Activated CD4-positive, alpha-beta T cell treated with anti-CD3 and anti-CD28 coated beads, Interleukin-2, amount 50 U/mL, for 16 hours (primary cell): Measurements from ENCODE around the gene ECSCR.
"Not testable (repeated sequence)": the region's sequence is repeated elsewhere in the genome, so short reads cannot be mapped to it uniquely, and the experiment has no call there.

ENCODE experiments used
- DNase-seq: peaks from one replicate; pipeline ENCODE4 v3.0.0-alpha.2; 2020

Gene ECSCR, protein sequence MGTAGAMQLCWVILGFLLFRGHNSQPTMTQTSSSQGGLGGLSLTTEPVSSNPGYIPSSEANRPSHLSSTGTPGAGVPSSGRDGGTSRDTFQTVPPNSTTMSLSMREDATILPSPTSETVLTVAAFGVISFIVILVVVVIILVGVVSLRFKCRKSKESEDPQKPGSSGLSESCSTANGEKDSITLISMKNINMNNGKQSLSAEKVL

DNA sequence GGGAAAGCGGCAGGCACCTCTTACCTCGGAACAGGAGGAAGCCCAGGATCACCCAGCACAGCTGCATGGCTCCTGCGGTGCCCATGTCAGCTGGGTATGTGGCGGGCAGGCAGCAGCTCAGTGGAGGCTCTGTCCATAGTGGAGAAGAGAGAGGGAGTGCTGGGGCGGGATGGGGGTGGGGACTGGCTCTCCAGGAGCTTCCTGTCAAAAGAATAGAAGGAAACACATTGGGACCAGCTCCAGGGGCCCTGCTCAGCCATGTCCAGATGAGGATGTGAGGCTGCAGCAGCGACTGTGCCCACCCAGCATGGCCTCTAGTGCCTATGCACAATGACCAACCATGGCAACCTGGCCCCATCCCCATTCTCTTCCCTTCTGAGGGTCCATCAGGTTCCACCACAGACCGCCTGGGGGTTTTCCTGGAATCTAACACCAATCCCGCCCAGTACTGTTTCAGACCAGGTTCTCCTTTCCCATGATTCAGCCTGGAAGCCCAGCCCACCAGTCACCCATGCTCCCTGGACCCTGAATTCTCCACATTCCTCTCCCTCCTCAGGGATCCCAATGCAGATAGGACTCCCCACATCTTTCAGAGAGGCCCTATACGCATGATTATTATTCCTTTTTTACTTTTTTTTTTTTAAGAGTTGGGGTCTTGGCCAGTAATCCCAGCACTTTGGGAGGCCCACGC is at the start of gene ECSCR:
ECSCR (minus strand) TSS at position 158 of the 691 bp plus-strand sequence; CDS start at position 85, 73 bp downstream.
- DNase-seq = no peak

DNA sequence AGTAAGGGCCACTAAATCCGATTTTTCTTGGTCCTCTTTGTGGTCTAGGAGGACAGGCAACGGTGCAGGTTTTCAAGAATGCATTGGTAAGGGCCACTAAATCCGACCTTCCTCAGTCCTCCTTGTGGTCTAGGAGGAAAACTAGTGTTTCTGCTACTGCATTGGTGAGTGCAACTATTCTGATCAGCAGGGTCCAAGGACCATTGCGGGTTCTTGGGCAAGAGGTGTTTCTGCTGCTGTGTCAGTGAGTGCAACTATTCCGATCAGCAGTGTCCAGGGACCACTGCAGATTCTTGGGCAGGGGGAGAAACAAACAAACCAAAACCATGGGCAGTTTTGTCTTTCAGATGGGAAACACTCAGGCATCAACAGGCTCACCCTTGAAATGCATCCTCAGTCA is 42.2 kb upstream of the ECSCR start:
- DNase-seq = not testable (repeated sequence)

DNA sequence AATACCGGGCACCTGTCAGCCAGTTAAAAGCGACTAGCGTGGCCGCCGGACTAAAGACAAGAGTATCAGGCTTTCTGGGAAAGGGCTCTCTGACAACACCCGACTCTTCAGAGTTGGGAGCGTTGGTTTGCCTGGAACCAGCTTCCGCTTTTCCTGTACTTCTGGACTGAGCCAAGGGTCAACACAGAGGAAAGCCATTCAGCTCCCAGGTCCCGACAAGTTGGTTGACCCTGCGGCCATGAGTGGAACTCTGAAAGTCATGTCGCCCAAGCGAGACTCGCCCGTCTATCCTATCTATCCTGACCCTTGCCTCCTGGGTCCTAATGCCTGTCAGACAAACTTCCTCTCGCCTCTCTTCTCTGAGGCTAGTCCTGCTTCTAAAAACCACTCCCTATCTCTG is 41.3 kb upstream of the ECSCR start:
- DNase-seq = not testable (repeated sequence)

DNA sequence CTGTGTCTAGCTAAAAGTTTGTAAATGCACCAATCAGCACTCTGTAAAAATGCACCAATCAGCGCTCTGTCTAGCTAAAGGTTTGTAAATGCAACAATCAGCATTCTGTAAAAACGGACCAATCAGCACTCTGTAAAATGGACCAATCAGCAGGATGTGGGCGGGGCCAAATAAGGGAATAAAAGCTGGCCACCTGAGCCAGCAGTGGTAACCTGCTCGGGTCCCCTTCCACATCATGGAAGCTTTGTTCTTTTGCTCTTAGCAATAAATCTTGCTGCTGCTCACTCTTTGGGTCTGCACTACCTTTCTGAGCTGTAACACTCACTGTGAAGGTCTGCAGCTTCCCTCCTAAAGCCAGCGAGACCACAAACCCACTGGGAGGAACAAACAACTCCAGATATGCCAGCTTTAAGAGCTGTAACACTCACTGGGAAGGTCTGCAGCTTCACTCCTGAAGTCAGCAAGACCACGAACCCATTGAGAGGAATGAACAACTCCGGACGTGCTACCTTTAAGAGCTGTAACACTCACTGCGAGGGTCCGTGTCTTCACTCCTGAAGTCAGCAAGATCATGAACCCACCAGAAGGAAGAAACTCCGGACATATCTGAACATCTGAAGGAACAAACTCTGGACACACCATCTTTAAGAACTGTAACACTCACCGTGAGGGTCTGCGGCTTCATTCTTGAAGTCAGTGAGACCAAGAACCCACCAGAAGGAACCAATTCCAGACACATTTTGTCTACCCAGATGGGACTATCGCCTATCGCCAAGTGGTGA is 40.7 kb upstream of the ECSCR start:
- not testable (repeated sequence) for DNase-seq

DNA sequence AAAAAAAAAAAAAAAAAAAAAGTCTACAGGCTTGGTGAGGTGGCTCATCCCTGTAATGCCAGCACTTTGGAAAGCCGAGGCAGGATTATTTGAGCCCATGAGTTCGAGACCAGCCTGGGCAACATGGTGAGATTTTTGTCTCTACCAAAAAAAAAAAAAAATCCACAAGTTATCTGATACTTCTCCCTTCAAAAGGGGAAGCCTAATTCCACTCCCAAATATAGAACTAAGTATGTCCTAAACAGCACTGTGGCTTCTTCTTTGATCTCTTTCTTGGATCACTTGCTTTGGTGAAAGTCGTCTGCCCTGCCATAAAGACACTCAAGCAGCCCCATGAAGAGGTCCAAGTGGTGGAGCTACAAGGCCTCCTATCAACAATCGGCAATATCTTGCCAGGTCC is 38.8 kb upstream of the ECSCR start:
- no peak for DNase-seq

DNA sequence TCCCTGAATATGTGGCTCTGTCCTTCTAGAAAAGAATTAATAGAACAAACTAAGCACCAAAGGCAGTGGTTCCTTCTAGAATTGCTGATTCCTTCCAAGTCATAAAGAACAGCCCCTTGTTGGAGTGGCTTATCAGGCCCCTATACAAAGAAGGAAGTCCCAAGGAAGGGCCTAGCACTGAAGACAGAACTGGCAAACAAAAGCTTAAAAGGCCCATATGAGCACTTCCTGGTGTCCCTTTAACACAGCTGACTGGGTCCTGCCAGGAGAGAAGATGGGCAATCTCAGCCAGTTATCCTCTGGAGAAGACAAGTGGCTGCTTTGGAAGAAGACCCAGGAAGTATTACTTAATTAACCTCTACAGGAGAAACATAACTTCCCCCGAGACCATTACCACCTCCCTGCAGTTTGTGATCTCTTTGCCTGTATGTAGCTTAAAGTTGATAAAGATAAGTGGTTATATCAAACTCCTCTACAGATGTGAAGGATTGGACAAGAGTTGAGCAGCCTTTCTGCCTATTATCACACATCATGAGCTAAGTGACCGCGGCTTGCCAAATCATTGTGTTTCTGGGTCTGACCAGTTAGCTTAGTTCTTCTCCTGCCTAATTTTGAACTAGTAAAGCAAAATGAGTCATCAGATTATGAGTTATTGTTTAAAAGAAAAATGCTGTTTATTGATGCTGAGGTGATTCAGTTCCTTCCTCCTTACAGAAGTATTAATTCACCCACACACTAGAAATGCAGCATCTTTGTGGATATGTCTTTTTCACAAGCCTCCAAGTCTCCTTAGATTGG is 33.3 kb upstream of the ECSCR start:
- no peak for DNase-seq

DNA sequence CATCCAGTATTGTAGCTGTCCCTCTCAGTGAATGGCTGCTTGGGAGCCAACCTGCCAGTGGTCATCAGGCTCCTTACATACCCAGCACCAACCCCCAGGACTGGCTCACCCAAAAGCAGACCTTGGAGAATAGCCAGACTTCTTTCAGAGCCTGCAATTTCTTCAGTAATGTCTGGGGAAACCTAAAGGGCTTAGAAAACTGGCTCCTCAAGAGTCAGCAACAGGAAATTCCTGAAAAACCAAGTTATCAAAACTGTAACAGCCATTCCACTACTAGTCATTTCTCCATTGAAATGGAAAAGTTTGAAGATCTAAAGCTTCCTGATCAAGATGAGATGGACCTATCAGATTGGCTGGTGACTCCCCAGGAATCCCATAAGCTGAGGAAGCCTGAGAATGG is 32.3 kb upstream of the ECSCR start:
- no peak for DNase-seq

DNA sequence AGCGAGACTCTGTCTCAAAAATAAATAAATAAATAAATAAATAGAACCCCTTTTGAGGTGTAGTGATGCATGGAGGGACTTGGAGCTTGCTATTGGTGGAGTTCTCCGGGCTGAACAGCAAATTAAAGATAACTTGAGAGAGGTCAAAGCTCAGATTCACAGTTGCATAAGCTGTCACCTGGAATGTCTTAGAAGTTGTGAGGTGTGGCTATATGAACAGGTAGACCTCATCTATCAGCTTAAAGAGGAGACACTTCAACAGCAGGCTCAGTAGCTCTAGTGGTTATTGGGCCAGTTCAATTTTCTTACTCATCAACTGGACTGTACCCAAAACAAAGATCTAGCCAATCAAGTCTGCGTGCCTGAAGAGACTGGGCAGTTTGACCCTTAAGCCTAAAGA is 31.7 kb upstream of the ECSCR start:
- no peak for DNase-seq

DNA sequence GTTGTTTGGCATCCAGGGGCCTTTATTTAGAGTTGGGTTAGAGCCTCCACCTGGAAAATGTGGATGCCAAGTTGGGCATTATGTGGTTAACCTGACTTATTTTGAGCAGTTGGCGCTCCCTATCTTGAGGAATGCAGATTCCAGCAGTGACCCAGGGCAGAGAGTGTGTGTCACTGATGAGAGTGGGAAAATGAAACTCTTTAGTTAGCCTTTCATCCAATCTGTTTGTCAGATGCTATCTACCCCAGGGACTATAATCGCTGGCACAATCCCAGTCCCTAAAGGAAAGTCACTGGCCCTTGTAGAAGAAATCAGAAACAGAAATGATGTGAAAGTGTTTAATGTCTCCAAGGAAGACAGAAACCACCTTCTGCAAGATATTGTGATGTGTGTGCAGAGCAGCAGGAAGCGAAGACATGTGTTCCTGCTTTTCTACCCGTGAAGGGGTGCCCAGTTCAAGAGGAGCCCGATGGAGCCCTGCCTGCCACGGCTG is 30.2 kb upstream of the ECSCR start:
- no peak for DNase-seq

DNA sequence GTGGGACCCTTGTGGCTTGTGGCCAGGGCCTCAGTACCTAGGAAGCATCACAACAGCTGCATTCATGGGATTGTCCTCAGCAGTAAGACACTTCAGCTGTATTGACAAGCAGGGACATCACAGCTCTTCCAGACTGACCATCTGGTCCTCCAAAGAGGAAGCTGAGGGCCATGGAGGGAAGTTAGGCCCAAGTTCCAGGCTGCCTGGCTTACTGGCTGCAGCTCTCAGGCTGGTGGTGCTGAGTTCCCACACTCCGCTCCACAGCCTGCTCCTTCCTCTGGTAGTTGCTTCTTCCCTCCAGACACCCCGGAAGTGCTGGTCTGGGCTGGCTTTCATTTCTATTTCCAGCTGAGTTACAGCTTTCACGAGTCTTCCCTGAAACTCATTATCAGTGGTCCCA is 25.7 kb upstream of the ECSCR start:
- no peak for DNase-seq

DNA sequence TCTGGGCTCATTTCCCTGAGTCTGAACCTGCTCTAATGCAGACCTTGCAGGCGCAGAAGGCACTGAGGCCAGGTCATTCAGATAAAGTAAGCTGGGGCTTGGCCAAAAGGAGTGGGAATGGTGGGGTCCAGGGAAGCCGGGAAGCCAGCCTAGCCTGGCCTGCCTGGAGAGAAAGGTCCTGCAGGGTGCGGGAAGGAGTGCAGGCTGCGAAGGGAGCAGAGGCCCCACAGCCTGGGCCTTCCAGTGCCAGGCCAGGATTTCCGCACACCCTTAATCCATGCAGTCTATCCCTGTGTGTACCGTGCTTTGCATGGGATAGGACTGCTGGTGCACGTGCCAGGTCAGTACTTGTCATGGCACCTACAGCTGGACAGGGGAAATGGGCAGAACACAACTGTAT is 23.7 kb upstream of the ECSCR start:
- DNase-seq = no peak

DNA sequence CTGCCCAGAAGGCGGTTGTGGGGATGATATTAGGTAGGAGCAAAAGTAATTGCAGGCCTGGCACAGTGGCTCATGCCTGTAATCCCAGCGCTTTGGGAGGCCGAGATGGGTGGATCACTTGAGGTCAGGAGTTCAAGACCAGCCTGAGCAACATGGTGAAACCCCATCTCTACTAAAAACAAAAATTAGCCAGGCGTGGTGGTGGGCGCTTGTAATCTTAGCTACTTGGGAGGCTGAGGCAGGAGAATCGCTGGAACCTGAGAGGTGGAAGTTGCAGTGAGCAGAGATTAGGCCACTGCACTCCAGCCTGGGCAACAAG is 20.3 kb upstream of the ECSCR start:
- not testable (repeated sequence) for DNase-seq

DNA sequence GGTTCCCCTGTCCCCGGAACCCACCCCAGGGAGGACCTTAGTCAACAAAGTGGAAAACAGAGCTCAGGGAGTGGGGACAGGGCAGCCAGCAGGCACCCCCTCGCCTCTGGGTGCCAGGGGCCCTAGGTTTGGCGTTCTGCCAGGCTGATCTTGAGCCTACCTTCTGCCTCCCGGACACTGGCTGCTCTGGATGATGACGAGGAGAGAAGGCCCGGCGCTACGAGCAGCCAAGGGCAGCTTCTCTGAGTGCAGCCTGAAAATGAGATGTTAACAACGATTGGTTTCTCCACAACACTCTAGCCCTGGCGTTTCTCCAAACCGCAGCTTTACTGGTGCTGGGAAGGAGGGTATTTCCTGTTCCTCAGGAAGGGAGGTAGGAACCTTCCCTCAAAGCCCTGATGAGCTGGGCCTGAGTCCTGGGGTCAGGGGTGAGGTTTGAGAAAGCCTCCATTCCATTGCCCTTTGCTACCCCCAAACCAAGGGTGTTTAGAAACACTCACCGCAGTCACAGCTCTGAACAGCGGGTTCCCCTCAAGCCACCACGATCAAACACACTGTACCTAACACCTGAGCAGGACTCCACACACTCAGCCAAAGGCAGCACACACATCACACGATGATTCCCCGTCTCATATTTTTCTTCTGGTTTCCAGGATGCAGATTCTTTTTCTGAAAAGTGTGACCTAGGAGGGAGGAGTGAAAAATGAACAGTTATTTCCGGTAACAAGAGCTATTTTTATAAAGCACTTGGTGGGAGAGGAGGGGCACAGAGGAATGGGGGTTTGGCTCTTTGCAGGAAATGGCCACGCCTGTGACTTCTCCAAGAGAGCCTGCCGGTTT is 19.7 kb upstream of the ECSCR start, which contains the start of gene STING1:
STING1 (minus strand) TSS at position 709 of the 840 bp plus-strand sequence. CDS start 1,054 bp downstream, outside the sequence.
- peak; percentile 77 for DNase-seq

DNA sequence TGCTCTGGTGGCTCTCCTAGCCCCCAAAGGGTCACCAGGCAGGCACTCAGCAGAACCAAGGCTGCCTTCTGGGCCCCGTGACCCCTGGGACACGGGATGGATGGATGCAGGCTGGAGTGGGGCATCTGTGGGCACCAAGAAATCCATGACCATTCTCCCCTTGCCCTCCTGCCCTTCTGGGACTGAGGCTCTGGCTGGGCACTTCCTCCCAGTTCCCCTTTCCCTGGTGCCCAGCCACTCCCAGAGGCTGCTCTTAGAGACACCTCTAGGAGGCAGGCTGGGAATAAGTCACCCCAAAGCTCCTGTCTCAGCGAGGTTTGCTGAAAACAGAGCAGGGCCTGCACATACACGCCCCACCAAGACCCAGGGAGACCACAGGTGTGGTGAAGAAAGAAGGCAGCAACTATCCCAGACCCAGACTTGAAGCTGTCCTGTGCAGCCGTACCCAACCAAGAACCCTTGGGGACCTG is 19.1 kb upstream of the ECSCR start:
- DNase-seq = peak; percentile 37

DNA sequence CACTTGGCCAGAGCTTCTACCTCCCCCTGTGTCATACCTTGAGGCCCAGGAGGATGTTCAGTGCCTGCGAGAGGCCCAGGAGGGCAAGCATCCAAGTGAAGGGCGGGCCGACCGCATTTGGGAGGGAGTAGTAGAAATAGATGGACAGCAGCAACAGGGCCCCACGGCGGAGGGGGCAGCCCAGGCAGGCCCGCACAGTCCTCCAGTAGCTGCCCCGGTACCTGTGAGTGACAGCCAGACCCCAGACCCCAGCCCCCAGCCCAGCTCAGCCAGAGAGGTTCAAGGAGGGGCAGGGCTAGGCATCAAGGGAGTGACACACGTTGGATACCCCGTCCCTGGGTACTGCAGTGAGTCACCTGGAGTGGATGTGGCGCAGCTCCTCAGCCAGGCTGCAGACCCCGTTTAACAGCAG is 18.6 kb upstream of the ECSCR start:
- DNase-seq = peak; percentile 45

DNA sequence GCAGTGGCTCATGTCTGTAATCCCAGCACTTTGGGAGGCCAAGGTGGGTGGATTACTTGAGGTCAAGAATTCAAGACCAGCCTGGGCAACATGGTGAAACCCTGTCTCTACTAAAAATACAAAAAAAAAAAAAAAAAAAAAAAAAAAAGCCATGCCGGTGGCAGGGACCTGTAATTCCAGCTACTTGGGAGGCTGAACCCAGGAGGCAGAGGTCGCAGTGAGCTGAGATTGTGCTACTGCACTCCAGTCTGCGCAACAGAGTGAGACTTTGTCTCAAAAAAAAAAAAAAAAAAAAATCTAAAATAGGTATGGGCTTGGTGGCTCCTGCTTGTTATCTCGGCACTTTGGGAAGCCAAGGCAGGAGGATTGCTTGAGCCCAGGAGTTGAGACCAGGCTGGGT is 17.2 kb upstream of the ECSCR start:
- not testable (repeated sequence) for DNase-seq

DNA sequence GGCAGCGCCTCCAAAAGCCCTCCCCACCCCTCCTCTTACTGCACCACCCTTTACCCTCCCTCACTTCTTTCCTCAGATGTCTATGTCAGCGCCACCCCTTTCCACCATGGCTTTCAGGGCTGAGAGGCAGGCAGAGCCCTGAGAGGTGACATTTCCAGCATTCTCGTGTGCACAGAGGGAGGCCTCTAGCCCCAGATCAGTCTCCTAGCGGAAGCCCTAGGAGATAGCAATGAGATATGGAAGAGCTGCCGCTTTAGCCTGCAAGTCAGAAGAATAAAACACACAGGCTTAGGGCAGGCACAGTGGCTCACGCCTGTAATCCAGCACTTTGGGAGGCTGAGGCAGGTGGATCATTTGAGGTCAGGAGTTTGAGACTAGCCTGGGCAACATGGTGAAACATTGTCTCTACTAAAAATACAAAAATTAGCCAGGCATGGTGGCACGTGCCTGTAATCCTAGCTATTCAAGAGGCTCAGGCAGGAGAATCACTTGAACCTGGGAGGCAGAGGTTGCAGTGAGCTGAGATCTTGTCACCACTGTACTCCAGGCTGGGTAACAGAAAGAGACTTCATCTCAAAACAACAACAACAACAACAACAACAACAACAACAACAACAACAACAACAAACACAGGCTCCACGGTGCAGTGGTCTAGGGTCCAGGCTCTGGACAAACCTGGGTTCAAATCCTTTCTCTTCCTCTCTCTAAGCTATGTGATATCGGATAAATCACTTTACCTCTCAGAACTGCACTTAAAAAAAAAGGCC is 16.3 kb upstream of the ECSCR start:
- not testable (repeated sequence) for DNase-seq

DNA sequence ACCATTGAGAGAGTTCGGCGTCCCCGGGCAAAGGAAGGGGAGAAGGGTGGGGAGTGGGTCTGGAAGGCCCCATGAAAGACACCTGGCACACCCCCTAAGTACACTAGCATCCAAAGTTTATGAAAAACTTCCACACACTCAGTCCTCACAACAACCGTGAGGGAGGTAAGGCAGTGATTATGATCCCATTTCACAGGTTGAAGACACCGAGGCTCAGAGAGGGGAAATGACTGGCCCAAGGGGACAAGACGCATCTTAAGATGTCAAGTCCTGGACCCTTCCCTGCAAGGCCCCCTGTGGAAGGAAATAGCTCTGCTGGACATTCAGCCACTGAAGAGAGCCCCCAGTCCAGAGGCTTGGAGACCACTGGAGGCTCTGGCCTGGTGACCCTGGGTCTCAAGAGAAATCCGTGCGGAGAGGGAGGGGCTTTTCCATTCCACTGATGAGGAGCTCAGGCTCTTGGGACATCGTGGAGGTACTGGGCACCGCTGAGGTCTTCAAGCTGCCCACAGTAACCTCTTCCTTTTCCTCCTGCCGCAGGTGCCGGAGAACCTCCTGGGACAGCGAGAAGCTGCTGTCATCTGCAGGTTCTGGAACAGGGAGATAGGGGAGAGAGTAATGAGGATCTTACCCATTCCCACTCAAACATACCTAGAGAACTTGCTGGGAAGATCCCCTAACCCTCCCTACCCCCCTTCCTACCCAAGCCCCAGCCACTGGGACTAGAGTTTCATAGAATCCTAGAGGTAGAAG is 13.5 kb upstream of the ECSCR start:
- no peak for DNase-seq

DNA sequence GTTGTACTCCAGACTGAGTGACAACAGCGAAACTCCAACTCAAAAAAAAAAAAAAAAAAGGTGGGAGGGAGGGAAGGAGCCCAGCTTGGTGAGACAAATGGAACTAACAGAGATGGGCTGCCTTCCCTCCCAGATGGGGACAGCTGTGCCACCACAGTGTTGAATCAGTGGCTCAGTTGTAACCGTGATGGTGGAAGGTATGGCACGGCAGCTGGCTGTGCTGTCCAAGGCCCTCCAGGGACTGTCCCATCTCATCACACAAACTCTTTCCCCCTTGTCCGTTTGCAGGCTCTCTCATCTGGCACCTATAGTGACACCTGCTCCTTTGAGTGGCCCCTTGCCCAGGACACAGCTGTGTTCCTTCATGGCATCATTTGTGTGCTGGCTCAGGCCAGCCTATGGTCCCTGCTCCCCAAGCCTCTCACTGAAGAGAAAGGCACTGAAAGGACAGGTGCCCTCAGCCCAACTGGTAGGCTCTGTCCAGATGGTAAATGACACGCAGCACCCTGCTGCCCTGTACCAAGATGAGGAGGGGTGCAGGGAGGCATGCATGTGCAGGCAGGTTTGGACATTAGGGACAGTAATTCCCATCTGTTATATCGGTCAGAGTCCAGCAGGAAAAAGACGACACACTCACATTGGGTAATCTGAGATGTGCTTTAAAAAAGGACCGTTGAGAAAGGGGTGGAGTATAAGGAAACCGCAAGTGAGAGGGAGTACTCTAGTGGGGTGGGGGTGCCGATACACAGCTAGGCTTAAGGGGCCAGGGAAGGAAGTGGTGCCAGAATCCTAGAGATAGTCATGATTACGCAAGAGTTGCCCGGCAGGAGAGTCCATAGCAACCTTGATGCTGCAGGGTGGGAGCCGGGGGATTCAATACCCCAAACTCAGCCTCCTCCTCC is 12.6 kb upstream of the ECSCR start:
- peak; percentile 49 for DNase-seq
